Thymus (tissue), 11 donors: ENCODE results near the gene ARL17A. TPM values are rescaled to one million over a fixed set of nuclear protein-coding genes. Genes with fewer than 3 reads are reported as not detected.
"Not testable (repeated sequence)": the region's sequence is repeated elsewhere in the genome, so short reads cannot be mapped to it uniquely, and the experiment has no call there.

Experiments
- DNase-seq, 9 donors: peaks; one replicate each; pipeline ENCODE4 v3.0.0-alpha.2; 2013; ENCODE audit warnings: low spot score in 9 of 9, low read depth in 6 of 9, missing footprints in 1 of 9
- H3K27ac ChIP-seq, 2 donors: one replicate each; pipeline ENCODE4 v1.5.1; 2013; ENCODE audit warnings: control low read depth in 1 of 2, low read depth in 1 of 2, low read length in 1 of 2, mild to moderate bottlenecking in 1 of 2, moderate library complexity in 1 of 2
- H3K27me3 ChIP-seq, 2 donors: one replicate each; pipeline ENCODE4 v1.5.1; 2013; ENCODE audit warnings: low read length in 1 of 2; ENCODE audit not compliant: control insufficient read depth in 2 of 2, insufficient read depth in 1 of 2
- H3K36me3 ChIP-seq, 2 donors: one replicate each; pipeline ENCODE4 v1.5.1; 2013; ENCODE audit warnings: low read length in 1 of 2, mild to moderate bottlenecking in 1 of 2, moderate library complexity in 1 of 2; ENCODE audit not compliant: control insufficient read depth in 2 of 2, insufficient read depth in 2 of 2
- H3K4me1 ChIP-seq, 2 donors: one replicate each; pipeline ENCODE4 v1.5.1; 2013; ENCODE audit warnings: low read length in 2 of 2; ENCODE audit not compliant: control insufficient read depth in 2 of 2, insufficient read depth in 2 of 2
- H3K4me3 ChIP-seq, 2 donors: one replicate each; pipeline ENCODE4 v1.5.1; 2013; ENCODE audit warnings: low read length in 2 of 2, control low read depth in 1 of 2, mild to moderate bottlenecking in 1 of 2
- H3K9me3 ChIP-seq, 2 donors: one replicate each; pipeline ENCODE4 v1.5.1; 2013; ENCODE audit warnings: low read length in 1 of 2, mild to moderate bottlenecking in 1 of 2; ENCODE audit not compliant: control insufficient read depth in 2 of 2, insufficient read depth in 1 of 2
- WGBS: extraction: QIAGEN DNeasy Blood & Tissue Kit; methylation state at CpG from one replicate; pipeline ENCODE4 v1.1.7; 2013; 5-methylcytosine and 5-hydroxymethylcytosine counted together
- polyA plus RNA-seq: library from polyadenylated mRNA; stranded (reverse); fragments of 200-250 nt; gene quantifications from one replicate; pipeline ENCODE4 v1.2.3, GENCODE V29; 2013
- total RNA-seq: library from RNA; stranded (reverse); fragments of 120-200 nt; gene quantifications from one replicate; pipeline ENCODE4 v1.2.4, GENCODE V29; 2013
- donor health status: healthy.

Gene ARL17A
- total and polyA plus RNA-seq, 2 donors = 3.7 to 11.1 TPM

- not testable (repeated sequence) for H3K9me3 ChIP-seq, H3K36me3 ChIP-seq, DNase-seq, H3K4me3 ChIP-seq, H3K4me1 ChIP-seq, H3K27ac ChIP-seq, H3K27me3 ChIP-seq
- 99% methylated on average over 11 of the region's 16 CpGs for WGBS
These were observed 87.5 kb downstream of the ARL17A start for GRCh38 chr17:46492021-46492420.

GRCh38 chr17:46481310-46481709 lies 98.2 kb downstream of the ARL17A start:
- H3K27ac ChIP-seq, H3K4me3 ChIP-seq, H3K36me3 ChIP-seq, H3K9me3 ChIP-seq, H3K27me3 ChIP-seq, H3K4me1 ChIP-seq, DNase-seq: not testable (repeated sequence)
- WGBS = no CpG with 5 or more reads among the region's 2 CpGs

GRCh38 chr17:46478823-46479222 lies 100.7 kb downstream of the ARL17A start:
- H3K9me3 ChIP-seq, H3K27me3 ChIP-seq, H3K36me3 ChIP-seq, H3K4me3 ChIP-seq, H3K27ac ChIP-seq, DNase-seq, H3K4me1 ChIP-seq: not testable (repeated sequence)
- WGBS = no CpG with 5 or more reads among the region's 3 CpGs

- 20% methylated on average over 1 of the region's 2 CpGs for whole genome bisulfite sequencing
- not testable (repeated sequence) for H3K9me3 ChIP-seq, H3K27me3 ChIP-seq, H3K27ac ChIP-seq, DNase-seq, H3K36me3 ChIP-seq, H3K4me3 ChIP-seq, H3K4me1 ChIP-seq
These were observed 103.9 kb downstream of the ARL17A start for GRCh38 chr17:46475583-46475982.

- H3K27ac ChIP-seq, H3K27me3 ChIP-seq, H3K4me3 ChIP-seq, DNase-seq, H3K4me1 ChIP-seq, H3K36me3 ChIP-seq, H3K9me3 ChIP-seq: not testable (repeated sequence)
- WGBS = 100% methylated on average over 1 of the region's 3 CpGs
These were observed 105.0 kb downstream of the ARL17A start for GRCh38 chr17:46474489-46474888.

DNA sequence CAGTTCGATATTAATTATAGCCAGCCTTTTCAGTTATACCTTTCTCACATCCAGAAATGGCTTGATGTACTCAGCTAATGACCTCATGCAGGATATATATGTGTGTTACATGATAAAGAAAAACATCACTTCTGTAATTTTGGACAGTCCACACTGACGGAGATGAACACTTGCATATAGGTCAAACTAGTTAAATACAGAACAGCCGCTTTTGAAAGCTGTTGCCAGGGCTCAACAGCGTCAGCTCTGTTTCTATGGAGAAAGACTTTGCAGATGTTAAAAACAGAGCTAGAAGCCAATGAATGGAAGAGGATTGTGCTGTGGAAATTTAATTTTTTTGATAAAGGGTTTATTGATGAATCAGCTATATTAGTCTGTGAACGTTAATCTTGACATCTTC lies 111.9 kb downstream of the ARL17A start:
- H3K27me3 ChIP-seq, H3K36me3 ChIP-seq, DNase-seq, H3K4me1 ChIP-seq, H3K9me3 ChIP-seq, H3K27ac ChIP-seq, H3K4me3 ChIP-seq: not testable (repeated sequence)
- no CpG with 5 or more reads among the region's 5 CpGs for WGBS

Other genes with a start within 250 kb of the ARL17A start
- 10.6 TPM for gene ARL17B, start 217.9 kb downstream of the ARL17A start, total RNA-seq
- gene ARL17B, start 217.9 kb downstream of the ARL17A start, polyA plus RNA-seq = 10.7 TPM
- gene LRRC37A2, start 67.2 kb downstream of the ARL17A start, total RNA-seq = 9.6 TPM
- gene LRRC37A2, start 67.2 kb downstream of the ARL17A start, polyA plus RNA-seq = 6.4 TPM
- gene NSF, start 11.0 kb upstream of the ARL17A start, total RNA-seq = 15.3 TPM
- gene NSF, start 11.0 kb upstream of the ARL17A start, polyA plus RNA-seq = 14.3 TPM
- gene WNT3, start 239.0 kb upstream of the ARL17A start, total RNA-seq = 0.42 TPM
- gene WNT3, start 239.0 kb upstream of the ARL17A start, polyA plus RNA-seq = 1.0 TPM